GM20000 (cell line): ENCODE measurements around the gene DEFB124.

Experiments used
- DNase-seq: peaks from one replicate; pipeline ENCODE4 v3.0.0; 2012; ENCODE audit warnings: low spot score
- TF ChIP-seq, protein P1 (sequence below): IDR thresholded peaks from 2 replicates; pipeline ENCODE4 v1.5.1; 2012; ENCODE audit warnings: mild to moderate bottlenecking, control low read depth; ENCODE audit errors: extremely low read depth, missing control alignments

Gene DEFB124

GRCh38 chr20:31497838-31498540, 23.1 kb upstream of the DEFB124 start:
- DNase-seq = no peak
- TF ChIP-seq, protein P1, sequence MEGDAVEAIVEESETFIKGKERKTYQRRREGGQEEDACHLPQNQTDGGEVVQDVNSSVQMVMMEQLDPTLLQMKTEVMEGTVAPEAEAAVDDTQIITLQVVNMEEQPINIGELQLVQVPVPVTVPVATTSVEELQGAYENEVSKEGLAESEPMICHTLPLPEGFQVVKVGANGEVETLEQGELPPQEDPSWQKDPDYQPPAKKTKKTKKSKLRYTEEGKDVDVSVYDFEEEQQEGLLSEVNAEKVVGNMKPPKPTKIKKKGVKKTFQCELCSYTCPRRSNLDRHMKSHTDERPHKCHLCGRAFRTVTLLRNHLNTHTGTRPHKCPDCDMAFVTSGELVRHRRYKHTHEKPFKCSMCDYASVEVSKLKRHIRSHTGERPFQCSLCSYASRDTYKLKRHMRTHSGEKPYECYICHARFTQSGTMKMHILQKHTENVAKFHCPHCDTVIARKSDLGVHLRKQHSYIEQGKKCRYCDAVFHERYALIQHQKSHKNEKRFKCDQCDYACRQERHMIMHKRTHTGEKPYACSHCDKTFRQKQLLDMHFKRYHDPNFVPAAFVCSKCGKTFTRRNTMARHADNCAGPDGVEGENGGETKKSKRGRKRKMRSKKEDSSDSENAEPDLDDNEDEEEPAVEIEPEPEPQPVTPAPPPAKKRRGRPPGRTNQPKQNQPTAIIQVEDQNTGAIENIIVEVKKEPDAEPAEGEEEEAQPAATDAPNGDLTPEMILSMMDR = no peak

GRCh38 chr20:31496761-31497295, 21.9 kb upstream of the DEFB124 start:
- TF ChIP-seq, protein P1 = no peak
- no peak for DNase-seq

DNA sequence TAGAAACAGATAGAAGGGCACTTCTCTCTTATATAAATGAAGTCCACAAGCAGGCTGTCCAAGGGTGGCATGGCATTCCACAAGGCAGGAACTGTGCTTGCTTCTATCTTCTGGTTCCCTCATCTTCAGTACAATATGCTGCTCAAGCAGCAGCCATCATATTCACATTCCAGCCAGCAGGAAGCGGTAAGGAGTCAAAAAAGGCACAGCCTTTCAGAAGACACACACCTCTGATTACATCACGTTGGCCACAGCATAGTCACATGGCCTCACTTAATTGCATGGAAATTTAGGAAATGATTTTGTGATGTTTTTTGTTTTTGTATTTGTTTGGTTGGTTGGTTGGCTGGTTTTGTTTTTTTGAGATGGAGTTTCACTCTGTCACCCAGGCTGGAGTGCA, 19.2 kb upstream of the DEFB124 start:
- TF ChIP-seq, protein P1 = no peak
- DNase-seq = no peak

- TF ChIP-seq, protein P1 = no peak
- DNase-seq = no peak
Measured at GRCh38 chr20:31490752-31491151, 15.8 kb upstream of the DEFB124 start.

DNA sequence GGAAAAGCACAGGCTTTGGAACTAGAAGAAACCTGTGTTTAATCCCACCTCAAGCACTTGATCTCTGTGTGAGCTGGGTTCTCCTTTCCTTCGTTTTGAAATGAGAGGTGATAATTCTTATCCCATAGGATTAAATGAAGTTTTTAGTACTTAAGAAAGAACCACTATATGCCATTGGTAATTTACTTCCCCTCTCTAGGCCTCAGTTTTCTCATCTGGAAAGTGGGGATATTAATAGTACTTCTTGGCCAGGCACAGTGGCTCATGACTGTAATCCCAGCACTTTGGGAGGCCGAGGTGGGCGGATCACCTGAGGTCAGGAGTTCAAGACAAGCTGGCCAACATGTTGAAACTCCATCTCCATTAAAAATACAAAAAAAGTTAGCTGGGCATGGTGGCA, 14.2 kb upstream of the DEFB124 start:
- TF ChIP-seq, protein P1 = no peak
- no peak for DNase-seq

- TF ChIP-seq, protein P1 = no peak
- no peak for DNase-seq
Measured at GRCh38 chr20:31488115-31488514, 13.2 kb upstream of the DEFB124 start.

DNA sequence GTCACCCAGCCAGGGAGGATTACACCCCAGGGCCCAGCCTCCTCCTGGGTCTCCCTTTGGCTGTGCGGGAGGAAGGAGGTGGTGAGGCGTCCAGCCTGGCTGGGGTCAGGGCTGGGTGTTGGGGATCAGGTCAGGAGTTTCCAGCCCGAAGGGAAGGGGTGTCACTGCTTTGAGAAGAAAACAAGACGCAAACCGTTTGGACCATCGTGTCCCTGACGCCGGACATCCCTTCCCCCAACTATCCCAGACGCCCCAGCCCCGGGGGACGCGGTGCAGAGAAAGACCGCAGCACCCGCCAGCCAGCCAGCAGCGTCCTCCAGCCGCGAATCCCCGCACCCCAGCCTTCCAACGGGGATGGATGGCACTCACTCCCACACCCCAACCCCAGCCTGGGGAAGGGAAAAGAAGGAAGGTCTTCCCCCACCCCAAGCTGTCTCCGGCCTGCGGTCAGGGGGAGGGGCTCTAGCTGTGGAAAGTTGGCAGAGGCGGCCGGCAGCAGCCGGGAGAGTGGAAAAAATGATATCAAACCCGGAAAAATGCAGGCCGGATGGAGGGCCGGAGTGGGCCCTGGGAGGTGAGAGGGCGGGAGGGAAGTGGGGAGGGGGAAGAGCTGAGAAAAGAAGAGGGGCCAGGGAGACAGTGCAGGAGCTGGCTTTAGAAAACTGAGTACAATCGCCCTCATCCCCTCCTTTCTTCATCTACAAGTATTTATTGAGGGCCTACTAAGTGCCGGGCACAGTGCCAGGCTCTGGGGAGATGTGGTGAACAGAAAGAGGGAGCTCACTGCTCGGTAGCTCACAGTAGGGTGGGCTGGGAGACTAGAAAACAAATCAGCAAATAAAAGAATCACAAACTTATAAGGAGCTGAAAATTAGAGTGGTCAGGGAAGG, 10.8 kb upstream of the DEFB124 start:
- TF ChIP-seq, protein P1 = no peak
- DNase-seq = no peak
